Activated CD4-positive, alpha-beta memory T cell treated with anti-CD3 and anti-CD28 coated beads for 36 hours (primary cell): Measurements from ENCODE around the gene CYSLTR1. TPM values are rescaled to one million over a fixed set of nuclear protein-coding genes. Genes with fewer than 3 reads are reported as not detected.

Experiments
- CTCF ChIA-PET: fragments of 350-600 bp; sonication (Branson Sonifier 250); formaldehyde crosslinking; loops from one replicate; lab custom pipeline; 2021; ENCODE audit warnings: antibody characterized with exemption, inconsistent platforms; lab: Charles Lee
- POLR2A ChIA-PET: fragments of 350-600 bp; sonication (Branson Sonifier 250); formaldehyde crosslinking; loops from one replicate; lab custom pipeline; 2021; ENCODE audit warnings: antibody characterized with exemption; lab: Charles Lee
- DNase-seq: peaks from one replicate; pipeline ENCODE4 v3.0.0-alpha.2; 2020
- H3K27ac Mint-ChIP-seq: one replicate; pipeline ENCODE4 v1.8.0; 2021; ENCODE audit warnings: mixed read lengths
- H3K27me3 Mint-ChIP-seq: one replicate; pipeline ENCODE4 v1.8.0; 2021; ENCODE audit warnings: mixed read lengths
- H3K36me3 Mint-ChIP-seq: one replicate; pipeline ENCODE4 v1.8.0; 2021; ENCODE audit warnings: mixed read lengths
- H3K4me1 Mint-ChIP-seq: one replicate; pipeline ENCODE4 v1.8.0; 2021; ENCODE audit warnings: low read depth, mixed read lengths
- H3K4me3 Mint-ChIP-seq: one replicate; pipeline ENCODE4 v1.8.0; 2021; ENCODE audit warnings: mild to moderate bottlenecking, mixed read lengths
- H3K9me3 Mint-ChIP-seq: one replicate; pipeline ENCODE4 v1.8.0; 2021; ENCODE audit warnings: mixed read lengths
- intact Hi-C: fragments of 100-400 bp; cut with micrococcal nuclease; formaldehyde crosslinking; loops from one replicate; pipeline ENCODE4 v1.15.1; 2023
- total RNA-seq, 2 experiments: library from RNA; stranded (reverse); gene quantifications; one replicate each; pipeline ENCODE4 v1.2.3, GENCODE V29; 2021

Gene CYSLTR1, protein sequence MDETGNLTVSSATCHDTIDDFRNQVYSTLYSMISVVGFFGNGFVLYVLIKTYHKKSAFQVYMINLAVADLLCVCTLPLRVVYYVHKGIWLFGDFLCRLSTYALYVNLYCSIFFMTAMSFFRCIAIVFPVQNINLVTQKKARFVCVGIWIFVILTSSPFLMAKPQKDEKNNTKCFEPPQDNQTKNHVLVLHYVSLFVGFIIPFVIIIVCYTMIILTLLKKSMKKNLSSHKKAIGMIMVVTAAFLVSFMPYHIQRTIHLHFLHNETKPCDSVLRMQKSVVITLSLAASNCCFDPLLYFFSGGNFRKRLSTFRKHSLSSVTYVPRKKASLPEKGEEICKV
- total RNA-seq: 1 to 10 TPM; 1.8 to 2.5 TPM

DNA sequence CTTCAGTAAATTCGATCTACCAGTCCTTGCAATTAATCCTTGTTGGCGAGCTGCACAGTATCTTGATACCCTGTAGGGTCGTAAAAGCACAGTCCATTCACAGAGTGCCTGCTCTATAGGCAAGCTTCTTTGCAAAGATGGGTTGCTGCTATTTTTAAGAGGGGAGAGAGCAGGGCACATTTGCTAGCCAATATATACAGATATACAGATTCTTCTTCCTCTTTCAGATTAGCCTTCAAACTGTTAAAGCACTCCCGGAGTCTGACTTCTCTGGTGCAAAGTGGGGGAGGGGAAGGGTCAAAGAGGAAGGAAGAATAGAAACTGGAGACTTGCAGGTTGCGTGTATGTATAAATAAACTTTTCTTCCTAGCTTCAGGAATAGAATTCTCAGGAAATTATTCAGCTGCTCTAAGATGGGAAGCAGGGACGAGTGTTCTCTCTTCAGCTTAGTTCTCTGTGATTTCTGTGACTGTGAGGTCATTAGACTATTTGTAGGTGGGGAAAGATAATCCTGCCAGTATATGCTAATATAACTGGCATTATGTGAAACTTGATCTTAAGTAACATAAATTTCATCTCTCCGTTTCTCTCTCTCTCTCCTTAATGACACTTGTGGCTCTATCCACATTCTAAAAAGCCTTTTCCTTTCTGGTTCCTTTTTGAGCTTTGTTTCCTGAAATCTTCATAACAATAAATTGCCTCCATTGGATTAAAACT lies at the start of gene CYSLTR1:
TSS of gene CYSLTR1 (minus strand) at position 242 of the 717 bp plus-strand sequence. CDS start 53,865 bp downstream, outside the sequence.
- Mint-ChIP-seq H3K9me3 (no peaks in the 10 kb centered on the region), H3K27me3 (no peaks in the 10 kb centered on the region), H3K4me3 (peak within 1 kb of the TSS; percentile 72), H3K27ac (peak within 1 kb of the TSS; percentile 64), H3K36me3 (no peaks in the 10 kb centered on the region), H3K4me1 (peaks cover 57% of the 10 kb centered on the region)
- ChIA-PET CTCF (no interaction called here), POLR2A (no interaction called here)
- DNase-seq: no peak
- intact Hi-C loops: loop anchor here (5.0 to 10.0 kb wide), 6 partner anchors 190 to 937 kb away; partner anchors contain the start of genes P2RY10, PGK1 and TAF9B

DNA sequence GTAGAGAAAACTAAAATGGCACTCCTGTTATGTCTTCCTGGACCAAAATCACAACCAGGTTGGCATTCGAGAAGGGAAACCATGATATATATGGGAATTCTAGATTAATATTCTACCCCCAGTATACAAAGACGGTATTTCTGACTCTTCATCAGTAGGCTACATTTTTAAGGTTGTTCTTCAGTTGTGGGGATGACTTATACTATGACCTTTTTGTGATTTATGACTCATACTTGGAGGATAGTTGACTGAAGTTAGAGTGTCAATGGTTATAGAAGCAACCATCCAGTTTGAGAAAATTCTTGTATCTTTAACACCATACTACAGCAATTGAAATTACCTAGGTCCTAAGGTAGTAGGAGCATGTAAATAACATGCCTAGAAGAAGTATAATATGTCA lies 49.8 kb upstream of the CYSLTR1 start:
- peaks cover 15% of the 10 kb centered on the region for H3K4me1 Mint-ChIP-seq
- H3K9me3 Mint-ChIP-seq: peaks cover 10% of the 10 kb centered on the region
- intact Hi-C loops: no loop called here
- POLR2A ChIA-PET: no interaction called here
- peak overlapping the region; percentile 23 for H3K27ac Mint-ChIP-seq
- no peak for DNase-seq
- no peak overlapping the region for H3K4me3 Mint-ChIP-seq
- CTCF ChIA-PET: no interaction called here
- H3K27me3 Mint-ChIP-seq: no peaks in the 10 kb centered on the region
- peaks cover 2% of the 10 kb centered on the region for H3K36me3 Mint-ChIP-seq

DNA sequence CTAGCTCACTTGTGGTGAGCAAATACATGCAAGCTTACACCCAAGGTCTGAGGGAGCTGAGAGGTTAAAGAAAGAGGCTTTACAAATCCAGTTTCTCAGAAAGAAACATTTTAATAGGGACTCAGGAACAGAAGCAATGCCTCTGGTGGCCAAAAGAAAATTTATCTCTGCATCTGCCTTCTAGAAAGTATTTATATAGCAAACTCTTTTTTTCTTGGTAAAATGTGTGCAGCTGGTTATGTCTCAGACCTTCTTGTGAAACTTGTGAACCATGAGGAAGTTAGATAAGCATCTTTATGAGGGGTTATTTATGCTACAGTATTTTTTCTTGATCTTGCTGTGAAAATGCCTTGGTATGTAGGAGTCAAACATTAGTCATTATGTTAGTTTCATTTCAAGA lies 48.5 kb upstream of the CYSLTR1 start:
- POLR2A ChIA-PET: no interaction called here
- Mint-ChIP-seq H3K36me3 (peaks cover 4% of the 10 kb centered on the region), H3K27ac (peak overlapping the region; percentile 23), H3K27me3 (no peaks in the 10 kb centered on the region), H3K9me3 (peaks cover 17% of the 10 kb centered on the region), H3K4me3 (no peak overlapping the region), H3K4me1 (peaks cover 21% of the 10 kb centered on the region)
- DNase-seq: no peak
- CTCF ChIA-PET: interaction anchor here (0.6 kb wide), 1 partner anchor 43 kb away, joined by 4 read pairs; no protein-coding TSS in a partner anchor
- intact Hi-C loops: loop anchor here (1.0 kb wide), 2 partner anchors 46 to 141 kb away; no protein-coding TSS in a partner anchor

DNA sequence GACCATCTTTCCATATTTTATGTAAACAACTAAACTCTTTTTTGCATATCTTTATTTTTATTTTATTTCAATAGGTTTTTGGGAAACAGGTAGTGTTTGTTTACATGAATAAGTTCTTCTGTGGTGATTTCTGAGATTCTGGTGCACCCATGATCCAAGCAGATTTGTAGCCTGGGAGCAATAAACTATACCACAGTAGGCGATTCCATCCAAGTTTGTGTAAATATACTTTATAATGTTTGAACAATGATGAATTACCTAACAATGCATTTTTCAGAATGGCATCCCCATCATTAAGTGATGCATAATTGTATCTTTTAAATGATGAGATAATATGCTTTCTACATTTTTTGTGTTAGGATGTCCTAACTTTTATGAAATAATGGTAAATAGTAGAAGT lies 39.2 kb upstream of the CYSLTR1 start:
- Mint-ChIP-seq H3K9me3 (peaks cover 17% of the 10 kb centered on the region), H3K27me3 (no peaks in the 10 kb centered on the region), H3K4me1 (peaks cover 2% of the 10 kb centered on the region), H3K36me3 (peaks cover under 1% of the 10 kb centered on the region), H3K4me3 (no peak overlapping the region), H3K27ac (no peak overlapping the region)
- no peak for DNase-seq
- POLR2A ChIA-PET: no interaction called here
- CTCF ChIA-PET: no interaction called here
- intact Hi-C loops: no loop called here

DNA sequence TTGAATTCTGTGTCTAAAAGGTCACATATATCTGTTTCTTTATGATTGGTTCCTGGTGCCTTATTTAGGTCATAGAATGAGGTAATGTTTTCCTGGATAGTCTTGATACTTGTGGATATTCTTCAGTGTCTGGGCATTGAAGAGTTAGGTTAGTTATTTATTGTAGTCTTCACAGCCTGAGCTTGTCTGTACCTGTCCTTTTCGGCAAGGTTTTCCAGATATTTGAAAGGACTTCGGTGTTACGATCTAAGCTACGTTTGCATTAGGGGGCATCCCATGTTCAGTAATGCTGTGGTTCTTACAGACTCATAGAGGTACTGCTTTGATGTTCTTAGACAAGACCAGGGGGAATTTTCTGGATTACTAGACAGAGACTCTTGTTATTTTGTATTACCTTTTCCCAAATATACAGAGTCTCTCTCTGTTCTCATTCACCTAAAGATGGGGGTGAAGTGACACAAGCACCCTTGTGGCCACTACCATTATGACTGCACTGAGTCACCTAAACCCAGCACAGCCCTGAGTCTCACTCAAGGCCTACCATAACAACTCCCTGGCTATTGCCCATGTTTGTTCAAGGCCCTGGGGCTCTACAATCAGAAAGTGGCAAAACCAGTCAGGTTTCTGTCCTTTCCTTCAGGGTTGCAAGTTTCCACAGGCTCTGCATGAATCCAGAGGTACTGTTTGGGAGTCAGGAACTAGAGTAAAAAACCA lies 30.1 kb upstream of the CYSLTR1 start:
- ChIA-PET POLR2A (no interaction called here), CTCF (no interaction called here)
- H3K9me3 Mint-ChIP-seq: no peaks in the 10 kb centered on the region
- intact Hi-C loops: no loop called here
- H3K27me3 Mint-ChIP-seq: no peaks in the 10 kb centered on the region
- H3K27ac Mint-ChIP-seq: no peak overlapping the region
- H3K36me3 Mint-ChIP-seq: no peaks in the 10 kb centered on the region
- H3K4me3 Mint-ChIP-seq: no peak overlapping the region
- no peaks in the 10 kb centered on the region for H3K4me1 Mint-ChIP-seq
- DNase-seq: no peak

DNA sequence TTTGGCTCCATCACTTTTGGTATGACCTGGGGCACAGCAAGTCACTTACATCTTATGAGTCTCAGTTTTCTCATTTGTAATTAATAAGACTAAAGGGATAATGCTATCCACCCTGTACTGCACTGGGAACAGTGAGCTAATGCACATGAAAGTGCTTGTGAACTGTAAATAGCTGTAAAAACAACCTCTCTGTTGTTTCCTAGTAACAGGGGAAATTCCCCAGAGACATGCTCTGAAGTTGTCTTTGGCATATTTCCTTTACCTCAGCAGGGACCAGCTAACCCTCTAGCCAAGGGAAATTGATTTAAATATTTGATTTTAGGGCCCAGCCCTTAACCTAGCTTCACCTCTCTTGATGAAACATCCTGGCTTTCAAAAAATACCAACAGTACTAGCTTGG lies 6.1 kb upstream of the CYSLTR1 start:
- POLR2A ChIA-PET: no interaction called here
- intact Hi-C loops: loop anchor here (1.0 to 5.0 kb wide), 2 partner anchors 182 to 436 kb away; partner anchors contain the start of genes COX7B and MAGT1

DNA sequence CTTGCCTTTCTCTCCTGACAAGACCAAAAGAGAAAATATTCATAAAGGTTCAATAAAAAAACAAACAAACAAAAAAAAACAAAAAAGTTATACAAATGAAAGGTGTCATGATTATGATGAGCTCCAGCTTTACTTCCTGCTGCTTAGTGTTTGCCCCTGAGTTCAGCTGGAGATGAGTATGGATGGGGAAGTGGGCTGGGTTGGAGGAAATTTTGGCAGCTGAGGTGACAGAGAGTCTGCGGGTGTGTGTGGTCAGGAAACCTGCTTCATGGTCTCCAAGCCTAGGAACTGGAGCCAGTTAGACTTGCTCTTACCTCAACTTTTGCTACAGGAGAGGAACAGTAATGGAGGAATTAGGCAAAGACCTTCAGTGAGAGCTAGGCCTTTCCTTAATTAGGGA lies 4.3 kb upstream of the CYSLTR1 start:
- intact Hi-C loops: loop anchor here (5.0 kb wide), 1 partner anchor 434 kb away; the partner anchor contains the start of genes COX7B and MAGT1
- POLR2A ChIA-PET: interaction anchor here (0.6 kb wide), 1 partner anchor 26 kb away, joined by 3 read pairs; no protein-coding TSS in a partner anchor
- Mint-ChIP-seq H3K36me3 (peaks cover 3% of the 10 kb centered on the region), H3K4me3 (no peak overlapping the region), H3K27ac (peak overlapping the region; percentile 64), H3K4me1 (peaks cover 74% of the 10 kb centered on the region), H3K27me3 (no peaks in the 10 kb centered on the region), H3K9me3 (peaks cover 4% of the 10 kb centered on the region)
- peak; percentile 29 for DNase-seq
- CTCF ChIA-PET: no interaction called here

More for the DNA sequence above, 6.1 kb upstream of the CYSLTR1 start:
- no peak for DNase-seq
- Mint-ChIP-seq H3K36me3 (peaks cover 3% of the 10 kb centered on the region), H3K27me3 (no peaks in the 10 kb centered on the region), H3K27ac (peak overlapping the region; percentile 16), H3K4me1 (peaks cover 62% of the 10 kb centered on the region), H3K9me3 (peaks cover 4% of the 10 kb centered on the region), H3K4me3 (no peak overlapping the region)
- CTCF ChIA-PET: no interaction called here

DNA sequence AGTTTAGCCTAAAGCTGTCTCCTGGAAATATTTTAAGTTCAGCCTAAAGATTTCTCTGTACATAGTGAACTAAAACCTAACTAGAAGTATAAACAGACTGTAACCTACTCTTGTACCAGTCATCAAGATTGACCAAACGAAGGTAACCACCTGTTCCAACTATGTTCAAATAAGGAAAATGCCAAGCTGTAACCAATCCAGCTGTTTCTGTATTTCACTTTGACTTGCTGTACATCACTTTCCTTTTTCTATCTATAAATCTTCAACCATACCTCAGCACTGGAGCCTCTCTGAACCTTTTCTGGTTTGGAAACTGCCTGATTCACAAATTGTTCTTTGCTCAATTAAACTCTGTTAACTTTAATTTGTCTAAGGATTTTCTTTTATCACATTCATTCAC lies 3.1 kb upstream of the CYSLTR1 start:
- no peaks in the 10 kb centered on the region for H3K36me3 Mint-ChIP-seq
- ChIA-PET CTCF (no interaction called here), POLR2A (interaction anchor here (1.0 kb wide), 1 partner anchor 8 kb away, joined by 4 read pairs; no protein-coding TSS in a partner anchor)
- peaks cover 68% of the 10 kb centered on the region for H3K4me1 Mint-ChIP-seq
- H3K27me3 Mint-ChIP-seq: no peaks in the 10 kb centered on the region
- peak overlapping the region; percentile 15 for H3K27ac Mint-ChIP-seq
- no peak overlapping the region for H3K4me3 Mint-ChIP-seq
- DNase-seq: no peak
- intact Hi-C loops: loop anchor here (1.0 to 5.0 kb wide), 3 partner anchors 16 to 433 kb away; partner anchors contain the start of genes COX7B and MAGT1
- no peaks in the 10 kb centered on the region for H3K9me3 Mint-ChIP-seq

DNA sequence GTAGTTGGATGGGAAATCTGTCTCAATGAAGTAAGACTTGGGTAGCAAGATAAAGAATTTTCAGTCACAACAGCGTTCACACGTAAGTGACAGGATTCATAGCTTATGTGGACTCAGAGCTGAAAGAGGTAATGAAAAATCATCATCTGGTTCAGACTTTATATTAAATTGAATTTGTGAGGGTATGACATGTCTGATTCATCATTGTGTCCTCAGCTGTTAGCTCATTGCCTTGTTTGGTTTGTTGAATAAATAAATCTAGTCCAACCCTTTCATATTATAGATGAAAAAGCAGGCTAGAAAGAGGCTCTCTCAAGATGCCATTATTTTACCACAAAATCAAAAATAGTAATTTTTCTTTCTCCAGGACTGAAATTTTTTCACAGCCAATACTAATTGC lies 2.7 kb upstream of the CYSLTR1 start:
- CTCF ChIA-PET: no interaction called here
- peaks cover 65% of the 10 kb centered on the region for H3K4me1 Mint-ChIP-seq
- no peaks in the 10 kb centered on the region for H3K36me3 Mint-ChIP-seq
- POLR2A ChIA-PET: interaction anchor here (1.0 kb wide), 1 partner anchor 8 kb away, joined by 4 read pairs; no protein-coding TSS in a partner anchor
- peak overlapping the region; percentile 46 for H3K4me3 Mint-ChIP-seq
- no peaks in the 10 kb centered on the region for H3K9me3 Mint-ChIP-seq
- no peaks in the 10 kb centered on the region for H3K27me3 Mint-ChIP-seq
- intact Hi-C loops: loop anchor here (1.0 to 5.0 kb wide), 3 partner anchors 16 to 433 kb away; partner anchors contain the start of genes COX7B and MAGT1
- no peak for DNase-seq
- peak overlapping the region; percentile 46 for H3K27ac Mint-ChIP-seq

DNA sequence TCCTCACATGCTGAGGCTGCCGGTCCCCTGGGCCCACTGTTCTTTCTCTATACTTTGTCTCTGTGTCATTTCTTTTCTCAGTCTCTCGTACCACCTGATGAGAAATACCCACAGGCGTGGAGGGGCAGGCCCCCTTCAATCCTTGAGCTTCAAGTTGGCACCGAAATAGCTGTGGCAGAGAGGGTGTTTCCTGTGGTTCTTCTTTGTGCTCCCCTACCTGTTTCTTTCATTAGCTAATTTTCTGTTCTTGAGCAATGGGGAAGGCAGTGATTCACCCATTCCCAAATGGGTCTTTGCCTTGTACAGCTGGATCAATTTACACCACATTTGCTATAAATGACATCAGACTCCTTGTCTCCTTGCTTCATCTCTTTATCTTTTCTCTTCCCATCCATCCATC lies 2.1 kb upstream of the CYSLTR1 start:
- Mint-ChIP-seq H3K4me3 (peak overlapping the region; percentile 46), H3K27me3 (no peaks in the 10 kb centered on the region), H3K27ac (peak overlapping the region; percentile 46), H3K9me3 (no peaks in the 10 kb centered on the region), H3K4me1 (peaks cover 60% of the 10 kb centered on the region), H3K36me3 (no peaks in the 10 kb centered on the region)
- intact Hi-C loops: loop anchor here (1.0 to 10.0 kb wide), 7 partner anchors 188 to 935 kb away; partner anchors contain the start of genes P2RY10, PGK1 and TAF9B
- DNase-seq: peak; percentile 35
- ChIA-PET POLR2A (no interaction called here), CTCF (no interaction called here)

DNA sequence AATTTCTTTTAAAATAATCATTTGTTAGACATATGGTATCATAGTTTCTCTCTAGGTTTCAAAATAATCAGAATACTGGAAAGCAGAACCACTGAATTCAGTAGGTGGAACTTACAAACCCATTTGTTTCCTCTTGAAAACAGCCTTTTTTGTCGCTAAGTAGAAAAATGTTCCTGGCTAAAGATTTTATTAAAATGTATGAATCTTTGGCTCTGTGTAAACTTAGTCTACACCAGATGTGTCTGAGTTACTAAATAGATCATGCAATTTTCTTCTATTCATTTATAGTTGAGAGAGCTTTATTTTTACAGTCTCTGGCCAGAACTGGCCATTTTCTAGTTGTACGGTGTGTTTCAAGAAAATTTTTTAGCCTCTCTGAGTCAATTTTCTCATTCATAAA lies 1.0 kb downstream of the CYSLTR1 start:
- intact Hi-C loops: loop anchor here (5.0 to 10.0 kb wide), 6 partner anchors 189 to 938 kb away; partner anchors contain the start of genes P2RY10, PGK1 and TAF9B
- Mint-ChIP-seq H3K9me3 (no peaks in the 10 kb centered on the region), H3K36me3 (no peaks in the 10 kb centered on the region), H3K4me1 (peaks cover 59% of the 10 kb centered on the region), H3K4me3 (peak overlapping the region; percentile 72), H3K27me3 (no peaks in the 10 kb centered on the region), H3K27ac (peak overlapping the region; percentile 64)
- ChIA-PET CTCF (no interaction called here), POLR2A (no interaction called here)
- DNase-seq: no peak
